ENCODE data around the gene UBFD1.

UBFD1 gene

DNA sequence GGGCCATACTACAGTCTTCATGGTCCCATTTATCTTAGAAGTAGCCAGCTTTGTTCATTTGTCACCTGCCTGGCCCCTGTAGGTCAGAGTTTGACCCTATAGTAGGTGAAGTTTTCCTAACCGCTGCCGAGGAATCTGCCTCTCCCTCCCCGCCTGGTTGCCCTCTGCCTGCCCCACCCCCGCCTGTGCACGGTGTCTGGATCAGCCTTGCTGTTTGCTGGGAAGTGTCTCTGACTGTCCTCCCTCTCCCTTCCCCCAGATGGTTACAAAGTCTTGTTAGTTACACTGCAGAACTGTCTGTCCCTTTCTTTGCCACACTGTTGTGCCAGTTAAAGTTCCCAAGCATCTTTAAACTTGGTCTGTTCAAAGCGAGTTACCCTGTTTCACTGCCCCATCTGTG lies 5.7 kb downstream of the UBFD1 start:
- no peak overlapping the region for H3K9ac ChIP-seq (ENCODE audit: low read length)
- no peaks in the 10 kb centered on the region for H4K20me1 ChIP-seq (ENCODE audit: insufficient read depth, low read length)
- H3K4me3 ChIP-seq (ENCODE audit: low read depth, low read length, poor library complexity, severe bottlenecking) = no peak overlapping the region
- peaks cover 15% of the 10 kb centered on the region for H3K79me2 ChIP-seq (ENCODE audit: insufficient read depth, low read length)
- H3K4me1 ChIP-seq (ENCODE audit: insufficient read depth, low read length, severe bottlenecking) = peaks cover 12% of the 10 kb centered on the region
- H3F3A ChIP-seq (ENCODE audit: insufficient read depth, low read length) = no peaks in the 10 kb centered on the region
- no peaks in the 10 kb centered on the region for H3K9me3 ChIP-seq (ENCODE audit: low read length)
- no peak overlapping the region for H2AFZ ChIP-seq (ENCODE audit: low read length)
- no peak overlapping the region for H3K4me2 ChIP-seq (ENCODE audit: low read length)
- H3K9me2 ChIP-seq (ENCODE audit: low read depth, low read length) = no peaks in the 10 kb centered on the region
- peaks cover 92% of the 10 kb centered on the region for H3K36me3 ChIP-seq (ENCODE audit: insufficient read depth, low read length)
- H3K27me3 ChIP-seq (ENCODE audit: insufficient read depth, low read length) = no peaks in the 10 kb centered on the region
- TF ChIP-seq, protein P1, sequence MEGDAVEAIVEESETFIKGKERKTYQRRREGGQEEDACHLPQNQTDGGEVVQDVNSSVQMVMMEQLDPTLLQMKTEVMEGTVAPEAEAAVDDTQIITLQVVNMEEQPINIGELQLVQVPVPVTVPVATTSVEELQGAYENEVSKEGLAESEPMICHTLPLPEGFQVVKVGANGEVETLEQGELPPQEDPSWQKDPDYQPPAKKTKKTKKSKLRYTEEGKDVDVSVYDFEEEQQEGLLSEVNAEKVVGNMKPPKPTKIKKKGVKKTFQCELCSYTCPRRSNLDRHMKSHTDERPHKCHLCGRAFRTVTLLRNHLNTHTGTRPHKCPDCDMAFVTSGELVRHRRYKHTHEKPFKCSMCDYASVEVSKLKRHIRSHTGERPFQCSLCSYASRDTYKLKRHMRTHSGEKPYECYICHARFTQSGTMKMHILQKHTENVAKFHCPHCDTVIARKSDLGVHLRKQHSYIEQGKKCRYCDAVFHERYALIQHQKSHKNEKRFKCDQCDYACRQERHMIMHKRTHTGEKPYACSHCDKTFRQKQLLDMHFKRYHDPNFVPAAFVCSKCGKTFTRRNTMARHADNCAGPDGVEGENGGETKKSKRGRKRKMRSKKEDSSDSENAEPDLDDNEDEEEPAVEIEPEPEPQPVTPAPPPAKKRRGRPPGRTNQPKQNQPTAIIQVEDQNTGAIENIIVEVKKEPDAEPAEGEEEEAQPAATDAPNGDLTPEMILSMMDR (IDR thresholded peaks at IDR 0.05; ENCODE audit: low read length) = no peak
- no peak for TF ChIP-seq EZH2 (IDR thresholded peaks at IDR 0.05; ENCODE audit: borderline replicate concordance, low read length)
- no peak overlapping the region for H3K27ac ChIP-seq (ENCODE audit: low read depth, low read length, poor library complexity, severe bottlenecking)

DNA sequence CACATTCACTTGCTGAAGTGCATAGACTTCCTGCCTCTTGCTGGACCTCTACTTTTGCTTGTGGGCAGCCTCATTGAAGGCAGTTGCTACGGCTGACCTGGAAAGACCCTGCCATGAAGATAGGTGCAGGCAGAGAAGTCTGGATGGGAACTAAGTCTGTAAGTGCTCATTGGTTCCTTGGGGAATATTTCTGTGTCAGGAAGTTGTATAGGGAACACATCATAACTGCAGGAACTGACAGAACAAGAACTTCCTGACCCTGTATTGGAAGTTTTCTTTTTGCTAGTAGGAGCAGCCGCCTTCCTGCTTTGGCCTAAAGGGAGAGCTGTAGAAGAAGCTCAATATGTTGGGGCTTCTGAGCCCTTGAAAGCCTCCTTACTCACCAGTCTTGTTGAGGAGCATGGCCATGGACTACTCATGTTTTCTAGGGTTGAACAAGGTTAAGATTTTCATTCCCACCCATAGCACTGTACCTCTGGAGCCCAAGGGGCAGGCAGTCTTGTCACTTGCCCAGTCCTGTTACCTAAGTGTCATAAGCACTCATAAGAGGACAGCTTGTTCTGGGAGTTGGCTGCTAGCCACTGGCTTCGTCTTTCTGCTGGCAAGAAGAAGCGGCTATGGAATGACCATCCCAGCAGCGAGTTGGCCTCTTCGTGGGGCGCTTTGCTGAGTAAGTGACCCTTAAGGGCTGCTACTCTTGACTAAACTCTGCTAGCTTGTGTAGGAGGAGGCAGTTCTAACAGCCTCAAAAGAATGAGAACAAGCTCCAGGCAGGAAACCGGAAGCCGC lies 7.2 kb downstream of the UBFD1 start:
- H3K4me1 ChIP-seq (ENCODE audit: insufficient read depth, low read length, severe bottlenecking) = no peaks in the 10 kb centered on the region
- H2AFZ ChIP-seq (ENCODE audit: low read length) = no peak overlapping the region
- no peak overlapping the region for H3K9ac ChIP-seq (ENCODE audit: low read length)
- TF ChIP-seq, protein P1 (IDR thresholded peaks at IDR 0.05; ENCODE audit: low read length) = no peak
- no peak for TF ChIP-seq EZH2 (IDR thresholded peaks at IDR 0.05; ENCODE audit: borderline replicate concordance, low read length)
- no peak overlapping the region for H3K4me3 ChIP-seq (ENCODE audit: low read depth, low read length, poor library complexity, severe bottlenecking)
- no peaks in the 10 kb centered on the region for H4K20me1 ChIP-seq (ENCODE audit: insufficient read depth, low read length)
- H3K79me2 ChIP-seq (ENCODE audit: insufficient read depth, low read length) = 0 out of 2 replicates have a peak, but pooled peaks cover 5% of the 10 kb centered on the region
- no peak overlapping the region for H3K27ac ChIP-seq (ENCODE audit: low read depth, low read length, poor library complexity, severe bottlenecking)
- H3K9me3 ChIP-seq (ENCODE audit: low read length) = no peaks in the 10 kb centered on the region
- no peaks in the 10 kb centered on the region for H3F3A ChIP-seq (ENCODE audit: insufficient read depth, low read length)
- H3K4me2 ChIP-seq (ENCODE audit: low read length) = no peak overlapping the region
- H3K36me3 ChIP-seq (ENCODE audit: insufficient read depth, low read length) = peaks cover 96% of the 10 kb centered on the region
- no peaks in the 10 kb centered on the region for H3K27me3 ChIP-seq (ENCODE audit: insufficient read depth, low read length)
- H3K9me2 ChIP-seq (ENCODE audit: low read depth, low read length) = no peaks in the 10 kb centered on the region

DNA sequence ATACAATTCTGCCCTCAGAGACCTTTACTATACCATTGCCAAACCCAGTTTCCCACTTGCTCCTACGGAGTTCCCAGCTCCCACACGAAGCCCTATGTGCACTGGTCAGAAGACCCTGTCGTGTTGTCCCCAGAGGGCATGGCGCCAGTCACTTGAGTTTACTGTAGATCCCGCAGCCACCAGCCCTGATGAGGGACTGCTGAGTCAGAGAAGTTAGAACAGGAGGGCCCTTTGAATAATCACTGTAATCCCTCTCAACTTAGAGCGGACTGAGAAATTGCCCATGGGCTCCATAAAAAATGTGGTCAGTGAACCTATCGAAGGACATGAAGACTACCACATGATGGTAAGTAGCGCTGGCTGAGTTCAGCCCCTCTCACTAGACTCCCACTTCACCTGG lies 9.2 kb downstream of the UBFD1 start:
- Histone ChIP-seq H3K27ac (ENCODE audit: low read depth, low read length, poor library complexity, severe bottlenecking) (no peak overlapping the region), H3K9ac (ENCODE audit: low read length) (no peak overlapping the region), H2AFZ (ENCODE audit: low read length) (no peak overlapping the region), H3K9me2 (ENCODE audit: low read depth, low read length) (no peaks in the 10 kb centered on the region), H3K36me3 (ENCODE audit: insufficient read depth, low read length) (peaks cover 95% of the 10 kb centered on the region), H3K9me3 (ENCODE audit: low read length) (no peaks in the 10 kb centered on the region), H4K20me1 (ENCODE audit: insufficient read depth, low read length) (no peaks in the 10 kb centered on the region), H3K4me3 (ENCODE audit: low read depth, low read length, poor library complexity, severe bottlenecking) (no peak overlapping the region), H3K4me2 (ENCODE audit: low read length) (no peak overlapping the region), H3K27me3 (ENCODE audit: insufficient read depth, low read length) (no peaks in the 10 kb centered on the region), H3K4me1 (ENCODE audit: insufficient read depth, low read length, severe bottlenecking) (peaks cover 7% of the 10 kb centered on the region), H3F3A (ENCODE audit: insufficient read depth, low read length) (no peaks in the 10 kb centered on the region), H3K79me2 (ENCODE audit: insufficient read depth, low read length) (no peaks in the 10 kb centered on the region)
- TF ChIP-seq EZH2 (IDR thresholded peaks at IDR 0.05; ENCODE audit: borderline replicate concordance, low read length) = no peak
- TF ChIP-seq, protein P1 (IDR thresholded peaks at IDR 0.05; ENCODE audit: low read length) = no peak

Measured in OCI-LY1 (cell line).